ENCODE data around the gene ELMO1. TPM values are rescaled to one million over a fixed set of nuclear protein-coding genes. Genes with fewer than 3 reads are reported as not detected.

Gene ELMO1
- total RNA-seq, 1 experiment from 2014 or later, result 1.1 TPM

- H3K36me3 ChIP-seq (ENCODE audit: control insufficient read depth in 1 of 2, insufficient read depth in 2 of 2, low read length in 2 of 2), result no peaks in the 10 kb centered on the region
- H3K79me2 ChIP-seq (ENCODE audit: insufficient read depth, low read length), result no peaks in the 10 kb centered on the region
- DNase-seq (ENCODE audit: low read depth, low spot score) (no peak), ATAC-seq (no peak)
- no peak overlapping the region for H3K9ac ChIP-seq (ENCODE audit: low read length)
- intact Hi-C loops (cut with micrococcal nuclease), result no loop called here
- TF ChIP-seq YY1 (IDR thresholded peaks at IDR 0.05; ENCODE audit: extremely low read depth, insufficient replicate concordance, low read depth, low read length) (no peak), EGR1 (IDR thresholded peaks at IDR 0.05; ENCODE audit: low read depth) (no peak), SIN3A (IDR thresholded peaks at IDR 0.05; ENCODE audit: low read depth) (no peak), CBX3 (IDR thresholded peaks at IDR 0.05; ENCODE audit: low read depth) (no peak), ELF1 (IDR thresholded peaks at IDR 0.05; ENCODE audit: borderline replicate concordance, low read depth) (no peak), TCF7L2 (IDR thresholded peaks at IDR 0.05; ENCODE audit: borderline replicate concordance, extremely low read depth, insufficient read depth, insufficient read length) (no peak), ZFX (IDR thresholded peaks at IDR 0.05) (no peak), POLR2AphosphoS5 (IDR thresholded peaks at IDR 0.05; ENCODE audit: low read depth, low read length) (no peak), POLR2A (IDR thresholded peaks at IDR 0.05; ENCODE audit: borderline replicate concordance, extremely low read depth, insufficient read depth, insufficient read length) (no peak), SP1 (IDR thresholded peaks at IDR 0.05; ENCODE audit: low read depth) (no peak), MAX (IDR thresholded peaks at IDR 0.05) (no peak)
- TF ChIP-seq, protein P1, sequence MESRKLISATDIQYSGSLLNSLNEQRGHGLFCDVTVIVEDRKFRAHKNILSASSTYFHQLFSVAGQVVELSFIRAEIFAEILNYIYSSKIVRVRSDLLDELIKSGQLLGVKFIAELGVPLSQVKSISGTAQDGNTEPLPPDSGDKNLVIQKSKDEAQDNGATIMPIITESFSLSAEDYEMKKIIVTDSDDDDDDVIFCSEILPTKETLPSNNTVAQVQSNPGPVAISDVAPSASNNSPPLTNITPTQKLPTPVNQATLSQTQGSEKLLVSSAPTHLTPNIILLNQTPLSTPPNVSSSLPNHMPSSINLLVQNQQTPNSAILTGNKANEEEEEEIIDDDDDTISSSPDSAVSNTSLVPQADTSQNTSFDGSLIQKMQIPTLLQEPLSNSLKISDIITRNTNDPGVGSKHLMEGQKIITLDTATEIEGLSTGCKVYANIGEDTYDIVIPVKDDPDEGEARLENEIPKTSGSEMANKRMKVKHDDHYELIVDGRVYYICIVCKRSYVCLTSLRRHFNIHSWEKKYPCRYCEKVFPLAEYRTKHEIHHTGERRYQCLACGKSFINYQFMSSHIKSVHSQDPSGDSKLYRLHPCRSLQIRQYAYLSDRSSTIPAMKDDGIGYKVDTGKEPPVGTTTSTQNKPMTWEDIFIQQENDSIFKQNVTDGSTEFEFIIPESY (IDR thresholded peaks at IDR 0.05; ENCODE audit: extremely low read depth, insufficient replicate concordance, low read length), result no peak
- TF ChIP-seq, protein P2, sequence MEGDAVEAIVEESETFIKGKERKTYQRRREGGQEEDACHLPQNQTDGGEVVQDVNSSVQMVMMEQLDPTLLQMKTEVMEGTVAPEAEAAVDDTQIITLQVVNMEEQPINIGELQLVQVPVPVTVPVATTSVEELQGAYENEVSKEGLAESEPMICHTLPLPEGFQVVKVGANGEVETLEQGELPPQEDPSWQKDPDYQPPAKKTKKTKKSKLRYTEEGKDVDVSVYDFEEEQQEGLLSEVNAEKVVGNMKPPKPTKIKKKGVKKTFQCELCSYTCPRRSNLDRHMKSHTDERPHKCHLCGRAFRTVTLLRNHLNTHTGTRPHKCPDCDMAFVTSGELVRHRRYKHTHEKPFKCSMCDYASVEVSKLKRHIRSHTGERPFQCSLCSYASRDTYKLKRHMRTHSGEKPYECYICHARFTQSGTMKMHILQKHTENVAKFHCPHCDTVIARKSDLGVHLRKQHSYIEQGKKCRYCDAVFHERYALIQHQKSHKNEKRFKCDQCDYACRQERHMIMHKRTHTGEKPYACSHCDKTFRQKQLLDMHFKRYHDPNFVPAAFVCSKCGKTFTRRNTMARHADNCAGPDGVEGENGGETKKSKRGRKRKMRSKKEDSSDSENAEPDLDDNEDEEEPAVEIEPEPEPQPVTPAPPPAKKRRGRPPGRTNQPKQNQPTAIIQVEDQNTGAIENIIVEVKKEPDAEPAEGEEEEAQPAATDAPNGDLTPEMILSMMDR (IDR thresholded peaks at IDR 0.05 in 2 of 3, conservative IDR thresholded peaks at IDR 0.05 in 1 of 3; ENCODE audit: borderline replicate concordance in 1 of 3, insufficient read depth in 1 of 3, low read depth in 2 of 3, low read length in 2 of 3), result no peak
- no peak overlapping the region for H3K4me2 ChIP-seq (ENCODE audit: low read length)
- no peaks in the 10 kb centered on the region for H3K4me1 ChIP-seq (ENCODE audit: control insufficient read depth in 1 of 2, insufficient read depth in 2 of 2, low read length in 2 of 2)
- no peaks in the 10 kb centered on the region for H3K9me2 ChIP-seq (ENCODE audit: insufficient read depth)
- H2AFZ ChIP-seq (ENCODE audit: low read depth, low read length, poor library complexity, severe bottlenecking), result no peak overlapping the region
- BruUV-seq (replicated peaks), result no TSS peak
- H3K27me3 ChIP-seq (ENCODE audit: insufficient read depth, low read length), result peaks cover 30% of the 10 kb centered on the region
- no peaks in the 10 kb centered on the region for H4K20me1 ChIP-seq (ENCODE audit: insufficient read depth)
- H3K4me3 ChIP-seq (replicated peaks in 1 of 2; ENCODE audit: low read depth in 1 of 2, low read length in 2 of 2), result no peak overlapping the region
- ChIA-PET RAD21 (ENCODE audit: low non-redundant PET in 1 of 2, low total read pairs in 2 of 2, uncharacterized antibody in 2 of 2, unreplicated experiment in 2 of 2) (no interaction called here), POLR2A (no interaction called here), CTCF (no interaction called here)
- H3K27ac ChIP-seq (ENCODE audit: low read depth, low read length), result no peak overlapping the region
- H3K9me3 ChIP-seq (ENCODE audit: control insufficient read depth in 1 of 2, insufficient read depth in 1 of 2, low read depth in 1 of 2, low read length in 2 of 2), result no peaks in the 10 kb centered on the region
These were observed 127.7 kb downstream of the ELMO1 start for GRCh38 chr7:37320848-37321468.
